Liver (tissue), 9 donors: ENCODE measurements around the gene KIF21B. TPM values are rescaled to one million over a fixed set of nuclear protein-coding genes. Genes with fewer than 3 reads are reported as not detected.

Source experiments
- DNase-seq: peaks from one replicate; pipeline ENCODE4 v3.0.0-alpha.2; 2017; ENCODE audit warnings: low spot score
- H3K27ac ChIP-seq, 2 donors: one replicate each; pipeline ENCODE4 v1.7.0; 2013; ENCODE audit warnings: inconsistent platforms in 2 of 2, low read length in 2 of 2, control low read depth in 1 of 2, low read depth in 1 of 2, mild to moderate bottlenecking in 1 of 2
- H3K27me3 ChIP-seq, 4 donors: one replicate each; pipeline versions ENCODE4 v1.6.1 to v1.7.0; 2013; ENCODE audit warnings: low read length in 3 of 4, inconsistent platforms in 1 of 4, mild to moderate bottlenecking in 1 of 4, moderate library complexity in 1 of 4; ENCODE audit not compliant: control insufficient read depth in 4 of 4, insufficient read depth in 4 of 4
- H3K36me3 ChIP-seq, 4 donors: one replicate each; pipeline versions ENCODE4 v1.6.1 to v1.7.0; 2013; ENCODE audit warnings: low read length in 3 of 4, mild to moderate bottlenecking in 3 of 4, low read depth in 1 of 4, moderate library complexity in 1 of 4; ENCODE audit not compliant: control insufficient read depth in 4 of 4, insufficient read depth in 3 of 4
- H3K4me1 ChIP-seq, 4 donors: one replicate each; pipeline versions ENCODE4 v1.6.1 to v1.7.0; 2013; ENCODE audit warnings: low read length in 3 of 4, mild to moderate bottlenecking in 3 of 4, moderate library complexity in 1 of 4; ENCODE audit not compliant: control insufficient read depth in 4 of 4, insufficient read depth in 4 of 4
- H3K4me3 ChIP-seq, 3 donors: one replicate each; pipeline versions ENCODE4 v1.6.1 to v1.7.0; 2013; ENCODE audit warnings: low read length in 3 of 3, control low read depth in 1 of 3, low read depth in 1 of 3, mild to moderate bottlenecking in 1 of 3
- H3K9ac ChIP-seq, 2 donors: one replicate each; pipeline ENCODE4 v1.7.0; 2013; ENCODE audit warnings: low read length in 2 of 2, mild to moderate bottlenecking in 2 of 2, moderate library complexity in 2 of 2, control low read depth in 1 of 2, low read depth in 1 of 2
- H3K9me3 ChIP-seq, 4 donors: one replicate each; pipeline versions ENCODE4 v1.6.1 to v1.7.0; 2013; ENCODE audit warnings: low read length in 3 of 4; ENCODE audit not compliant: control insufficient read depth in 4 of 4
- ATF3 ChIP-seq: IDR thresholded peaks from 2 replicates; pipeline ENCODE4 v1.6.1; 2016; ENCODE audit warnings: antibody characterized with exemption
- EGR1 ChIP-seq, 2 donors: IDR thresholded peaks; 2 replicates each; pipeline ENCODE4 v1.6.1; 2016 to 2018; ENCODE audit warnings: antibody characterized with exemption in 2 of 2, low read depth in 2 of 2
- FOXA1 ChIP-seq: IDR thresholded peaks from 2 replicates; pipeline ENCODE4 v1.6.1; 2016; ENCODE audit warnings: antibody characterized with exemption
- FOXA2 ChIP-seq: IDR thresholded peaks from 2 replicates; pipeline ENCODE4 v1.6.1; 2016; ENCODE audit warnings: antibody characterized with exemption
- GABPA ChIP-seq, 2 donors: IDR thresholded peaks in 1 of 2; conservative IDR thresholded peaks in 1 of 2; 2 replicates each; pipeline ENCODE4 v1.6.1; 2016; ENCODE audit warnings: antibody characterized with exemption in 2 of 2, mild to moderate bottlenecking in 1 of 2, moderate library complexity in 1 of 2
- HNF4A ChIP-seq, 2 donors: conservative IDR thresholded peaks; 2 replicates each; pipeline ENCODE4 v1.6.1; 2016; ENCODE audit warnings: antibody characterized with exemption in 2 of 2, mild to moderate bottlenecking in 2 of 2
- HNF4G ChIP-seq: IDR thresholded peaks from 2 replicates; pipeline ENCODE4 v1.6.1; 2016; ENCODE audit warnings: antibody characterized with exemption
- JUND ChIP-seq, 2 donors: IDR thresholded peaks; 2 replicates each; pipeline ENCODE4 v1.6.1; 2016; ENCODE audit warnings: antibody characterized with exemption in 2 of 2
- NR2F2 ChIP-seq: IDR thresholded peaks from 2 replicates; pipeline ENCODE4 v1.6.1; 2016; ENCODE audit warnings: antibody characterized with exemption
- RAD21 ChIP-seq, 2 donors: IDR thresholded peaks; 2 replicates each; pipeline ENCODE4 v1.6.1; 2016; ENCODE audit warnings: antibody characterized with exemption in 2 of 2, mild to moderate bottlenecking in 2 of 2
- REST ChIP-seq: IDR thresholded peaks from 2 replicates; pipeline ENCODE4 v1.6.1; 2016; ENCODE audit warnings: antibody characterized with exemption, mild to moderate bottlenecking
- RXRA ChIP-seq, 2 donors: IDR thresholded peaks; 2 replicates each; pipeline ENCODE4 v1.6.1; 2017 to 2018; ENCODE audit warnings: antibody characterized with exemption in 2 of 2, mild to moderate bottlenecking in 1 of 2
- TAF1 ChIP-seq: conservative IDR thresholded peaks from 2 replicates; pipeline ENCODE4 v1.6.1; 2016; ENCODE audit warnings: antibody characterized with exemption, mild to moderate bottlenecking
- YY1 ChIP-seq: IDR thresholded peaks from 2 replicates; pipeline ENCODE4 v1.6.1; 2016; ENCODE audit warnings: antibody characterized with exemption, mild to moderate bottlenecking
- ZBTB33 ChIP-seq: IDR thresholded peaks from 2 replicates; pipeline ENCODE4 v1.6.1; 2016; ENCODE audit warnings: antibody characterized with exemption
- WGBS: extraction: QIAGEN DNeasy Blood & Tissue Kit; methylation state at CpG from one replicate; pipeline ENCODE4 v1.1.7; 2013; 5-methylcytosine and 5-hydroxymethylcytosine counted together
- polyA plus RNA-seq, 2 donors: library from polyadenylated mRNA; stranded (reverse) in 1 of 2; unstranded in 1 of 2; fragments of 200-250 nt in 1 of 2; fragments of >200 nt in 1 of 2; fragmentation: Nextera tagmentation in 1 of 2; extraction: Ambion mirVana in 1 of 2; gene quantifications; one replicate each; pipeline versions ENCODE4 v1.2.1 to v1.2.3, GENCODE V29; 2013 to 2015
- total RNA-seq, 2 donors: library from RNA; depleted of rRNA; stranded (reverse); fragments of >200 nt; gene quantifications; one replicate each; pipeline ENCODE4 v1.2.3, GENCODE V29; 2014
- TF ChIP-seq, protein P1 (sequence below): IDR thresholded peaks from 2 replicates; pipeline ENCODE4 v1.6.1; 2016; ENCODE audit warnings: antibody characterized with exemption
- TF ChIP-seq, protein P2 (sequence below): fragments of 150-350 bp; IDR thresholded peaks from 2 replicates; pipeline ENCODE4 v1.5.1; 2017; ENCODE audit warnings: improper control_type of control experiment, low read depth, low read length; ENCODE audit not compliant: missing input control
- donor health status: healthy.
- donor health status: healthy.
- donor health status: healthy.
- donor health status: healthy.
- donor health status: healthy.

KIF21B gene
- total and polyA plus RNA-seq, 4 donors: 0.42 to 1.9 (median 1.0) TPM

DNA sequence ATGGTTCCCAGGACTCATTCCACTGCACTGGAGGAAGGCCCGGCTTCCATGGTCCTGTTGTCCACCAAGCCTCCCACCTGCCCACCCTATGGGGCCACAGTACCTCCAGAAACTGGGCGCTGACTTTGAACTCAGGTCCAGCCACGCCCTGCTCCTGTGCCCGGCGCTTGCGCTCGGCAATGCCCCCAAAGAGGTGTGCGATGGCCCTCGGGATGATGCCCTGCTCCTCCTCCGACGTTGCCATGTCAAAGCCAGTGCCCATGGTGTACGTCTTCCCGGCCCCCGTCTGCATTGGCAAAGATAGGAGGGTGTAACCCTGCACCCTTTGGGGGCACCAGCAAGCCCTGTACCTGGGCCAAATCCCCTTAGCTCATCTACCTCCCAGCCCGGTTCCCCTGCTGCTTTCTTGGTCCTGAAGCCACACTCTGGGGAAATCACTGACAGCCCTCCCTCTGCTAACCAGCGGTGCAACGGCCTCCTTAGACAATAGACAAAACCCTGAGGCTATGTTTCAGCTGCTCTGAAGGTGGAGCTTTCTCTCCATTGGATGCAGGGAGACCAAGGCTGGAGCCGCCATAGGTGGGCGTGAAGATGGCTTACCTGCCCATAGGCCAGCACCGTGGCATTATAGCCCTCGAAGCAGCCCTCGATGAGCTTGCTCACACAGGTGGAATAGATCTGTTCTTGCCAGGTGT lies 14.7 kb downstream of the KIF21B start:
- H3K9me3 ChIP-seq: no peaks in the 10 kb centered on the region
- 93% methylated on average over 22 of the region's 22 CpGs for WGBS
- no peak overlapping the region for H3K27ac ChIP-seq
- TF ChIP-seq EGR1 (IDR thresholded peaks at IDR 0.05; ENCODE audit: low read depth in 2 of 2) (no peak), HNF4G (no peak), HNF4A (conservative IDR thresholded peaks at IDR 0.05) (no peak), YY1 (no peak), REST (no peak), JUND (IDR thresholded peaks at IDR 0.05) (no peak), TAF1 (no peak), NR2F2 (no peak), ATF3 (no peak), FOXA1 (no peak), FOXA2 (no peak), RAD21 (IDR thresholded peaks at IDR 0.05) (no peak), RXRA (IDR thresholded peaks at IDR 0.05) (no peak), GABPA (IDR thresholded peaks at IDR 0.05 in 1 of 2, conservative IDR thresholded peaks at IDR 0.05 in 1 of 2) (no peak)
- TF ChIP-seq, protein P1, sequence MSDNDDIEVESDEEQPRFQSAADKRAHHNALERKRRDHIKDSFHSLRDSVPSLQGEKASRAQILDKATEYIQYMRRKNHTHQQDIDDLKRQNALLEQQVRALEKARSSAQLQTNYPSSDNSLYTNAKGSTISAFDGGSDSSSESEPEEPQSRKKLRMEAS: no peak
- TF ChIP-seq, protein P2, sequence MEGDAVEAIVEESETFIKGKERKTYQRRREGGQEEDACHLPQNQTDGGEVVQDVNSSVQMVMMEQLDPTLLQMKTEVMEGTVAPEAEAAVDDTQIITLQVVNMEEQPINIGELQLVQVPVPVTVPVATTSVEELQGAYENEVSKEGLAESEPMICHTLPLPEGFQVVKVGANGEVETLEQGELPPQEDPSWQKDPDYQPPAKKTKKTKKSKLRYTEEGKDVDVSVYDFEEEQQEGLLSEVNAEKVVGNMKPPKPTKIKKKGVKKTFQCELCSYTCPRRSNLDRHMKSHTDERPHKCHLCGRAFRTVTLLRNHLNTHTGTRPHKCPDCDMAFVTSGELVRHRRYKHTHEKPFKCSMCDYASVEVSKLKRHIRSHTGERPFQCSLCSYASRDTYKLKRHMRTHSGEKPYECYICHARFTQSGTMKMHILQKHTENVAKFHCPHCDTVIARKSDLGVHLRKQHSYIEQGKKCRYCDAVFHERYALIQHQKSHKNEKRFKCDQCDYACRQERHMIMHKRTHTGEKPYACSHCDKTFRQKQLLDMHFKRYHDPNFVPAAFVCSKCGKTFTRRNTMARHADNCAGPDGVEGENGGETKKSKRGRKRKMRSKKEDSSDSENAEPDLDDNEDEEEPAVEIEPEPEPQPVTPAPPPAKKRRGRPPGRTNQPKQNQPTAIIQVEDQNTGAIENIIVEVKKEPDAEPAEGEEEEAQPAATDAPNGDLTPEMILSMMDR: no peak
- no peak for DNase-seq
- H3K9ac ChIP-seq: no peak overlapping the region
- no peaks in the 10 kb centered on the region for H3K36me3 ChIP-seq
- no peak overlapping the region for H3K4me3 ChIP-seq
- H3K27me3 ChIP-seq: no peaks in the 10 kb centered on the region
- no peaks in the 10 kb centered on the region for H3K4me1 ChIP-seq

DNA sequence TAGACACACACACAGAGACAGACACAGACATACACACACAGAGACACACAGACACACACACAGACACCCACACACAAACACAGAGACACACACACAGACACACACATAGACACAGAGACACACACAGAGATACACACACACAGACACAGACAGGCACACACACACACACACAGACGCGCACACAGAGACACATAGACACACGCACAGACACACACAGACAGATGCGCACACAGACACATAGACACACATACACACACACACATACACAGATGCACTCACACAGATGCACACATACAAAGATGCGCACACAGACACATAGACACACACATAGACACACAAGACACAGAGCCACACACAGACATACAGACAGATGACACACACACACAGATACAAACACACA lies 16.0 kb downstream of the KIF21B start:
- Histone ChIP-seq H3K27ac (no peak overlapping the region), H3K36me3 (no peaks in the 10 kb centered on the region), H3K9me3 (no peaks in the 10 kb centered on the region), H3K4me3 (no peak overlapping the region), H3K27me3 (no peaks in the 10 kb centered on the region), H3K4me1 (no peaks in the 10 kb centered on the region), H3K9ac (no peak overlapping the region)
- DNase-seq: no peak
- WGBS: 99% methylated on average over 5 of the region's 5 CpGs
- TF ChIP-seq EGR1 (IDR thresholded peaks at IDR 0.05; ENCODE audit: low read depth in 2 of 2): no peak
- TF ChIP-seq NR2F2: no peak
- TF ChIP-seq, protein P1: no peak
- TF ChIP-seq FOXA1: no peak
- TF ChIP-seq HNF4A (conservative IDR thresholded peaks at IDR 0.05): no peak
- TF ChIP-seq ZBTB33: no peak
- no peak for TF ChIP-seq TAF1
- TF ChIP-seq HNF4G: no peak
- no peak for TF ChIP-seq ATF3
- no peak for TF ChIP-seq REST
- no peak for TF ChIP-seq RAD21 (IDR thresholded peaks at IDR 0.05)
- TF ChIP-seq FOXA2: no peak
- TF ChIP-seq RXRA (IDR thresholded peaks at IDR 0.05): no peak
- no peak for TF ChIP-seq JUND (IDR thresholded peaks at IDR 0.05)
